GM21723 (cell line): ENCODE data around the gene PROSER3.
"Not testable (repeated sequence)": the region's sequence is repeated elsewhere in the genome, so short reads cannot be mapped to it uniquely, and the experiment has no call there.

ENCODE experiments used
- ATAC-seq: cut with Tn5 transposase; IDR thresholded peaks from one replicate; pipeline ENCODE4 v1.9.1; 2021; ENCODE audit warnings: mild to moderate bottlenecking, moderate library complexity; ENCODE audit not compliant: unreplicated experiment

The PROSER3 gene

DNA sequence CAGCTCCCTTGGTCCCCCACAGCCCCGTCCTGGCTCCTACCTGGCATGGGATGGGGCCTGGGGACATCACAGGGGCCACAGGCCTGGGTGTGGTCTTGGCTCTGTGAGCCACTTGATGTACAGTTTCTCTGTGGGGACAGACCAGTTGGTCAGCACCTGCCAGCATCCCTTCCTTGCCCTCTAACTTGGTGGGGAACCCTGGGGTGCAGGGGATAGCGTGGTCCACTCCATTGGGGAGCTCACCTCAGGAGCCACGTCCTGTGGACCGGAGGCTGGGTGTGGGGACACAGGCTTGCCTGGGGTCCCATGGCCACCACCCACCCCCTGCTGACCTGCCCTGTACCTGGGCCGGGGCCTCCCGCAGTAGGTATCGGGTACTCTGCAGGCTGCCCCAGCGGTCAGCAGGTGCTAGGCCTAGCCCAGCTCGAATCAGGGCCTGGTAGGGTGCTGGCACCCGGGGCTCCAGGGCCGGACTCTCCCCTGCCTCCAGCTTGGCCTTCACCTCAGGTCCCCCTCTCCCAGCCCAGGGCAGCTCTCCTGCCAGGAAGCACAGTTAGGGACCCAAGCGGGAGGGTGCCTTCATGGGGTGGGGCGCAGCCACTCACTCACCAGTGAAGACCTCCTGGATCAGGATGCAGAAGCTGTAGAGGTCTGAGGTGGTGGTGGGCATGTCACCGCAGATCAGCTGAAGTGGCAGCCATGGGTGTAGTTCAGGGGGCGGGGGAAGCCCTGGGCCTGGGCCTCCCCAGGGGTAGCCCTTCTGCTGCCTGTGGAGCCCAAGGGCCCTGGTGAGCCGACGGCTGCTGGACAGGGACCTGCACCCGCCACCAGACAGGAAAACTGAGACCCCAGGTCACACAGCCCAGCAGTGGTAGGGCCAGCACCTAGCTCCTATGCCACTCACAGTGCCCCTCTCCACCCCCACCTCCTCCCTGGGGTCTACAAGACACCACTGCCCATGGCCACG, 32.3 kb downstream of the PROSER3 start:
- no peak for ATAC-seq

DNA sequence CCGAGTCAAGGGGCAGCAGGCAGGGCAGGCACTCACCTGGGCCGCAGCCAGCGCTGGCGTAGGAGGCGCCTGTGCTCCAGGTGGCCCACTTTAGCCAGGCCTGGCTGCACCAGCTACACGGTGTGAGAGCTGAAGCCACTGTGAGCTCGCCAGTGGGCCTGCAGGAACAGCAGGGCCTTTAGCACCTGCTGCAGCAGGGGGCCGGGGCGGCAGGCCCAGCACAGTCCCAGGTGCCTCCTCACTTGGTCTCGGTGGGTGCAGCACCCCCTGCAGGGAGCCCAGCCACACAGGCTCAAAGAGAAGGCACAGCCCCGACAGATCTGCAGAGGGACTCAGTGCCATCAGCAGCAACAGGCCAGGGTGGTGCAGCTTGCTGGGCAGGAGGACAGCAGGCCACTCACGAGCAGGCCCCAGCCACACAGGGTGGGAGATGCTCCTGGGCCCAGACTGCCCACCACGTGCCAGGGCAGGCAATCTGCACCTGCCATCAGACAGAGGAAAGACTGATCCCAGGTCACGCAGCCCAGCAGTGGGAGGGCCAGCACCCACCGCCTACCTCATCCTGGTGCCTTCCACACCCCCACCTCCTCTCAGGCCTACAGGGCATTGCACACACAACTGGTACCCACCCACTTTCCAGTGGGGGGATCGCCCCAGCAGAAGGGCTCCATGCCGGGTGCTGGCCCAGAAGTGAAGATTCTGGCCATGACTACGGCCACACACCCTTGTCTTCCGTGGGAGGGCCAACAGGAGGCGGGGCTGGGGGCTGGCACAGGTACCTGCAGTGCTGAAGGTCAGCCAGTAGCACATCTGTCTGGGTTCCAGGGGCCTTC, 33.2 kb downstream of the PROSER3 start:
- ATAC-seq, result no peak

DNA sequence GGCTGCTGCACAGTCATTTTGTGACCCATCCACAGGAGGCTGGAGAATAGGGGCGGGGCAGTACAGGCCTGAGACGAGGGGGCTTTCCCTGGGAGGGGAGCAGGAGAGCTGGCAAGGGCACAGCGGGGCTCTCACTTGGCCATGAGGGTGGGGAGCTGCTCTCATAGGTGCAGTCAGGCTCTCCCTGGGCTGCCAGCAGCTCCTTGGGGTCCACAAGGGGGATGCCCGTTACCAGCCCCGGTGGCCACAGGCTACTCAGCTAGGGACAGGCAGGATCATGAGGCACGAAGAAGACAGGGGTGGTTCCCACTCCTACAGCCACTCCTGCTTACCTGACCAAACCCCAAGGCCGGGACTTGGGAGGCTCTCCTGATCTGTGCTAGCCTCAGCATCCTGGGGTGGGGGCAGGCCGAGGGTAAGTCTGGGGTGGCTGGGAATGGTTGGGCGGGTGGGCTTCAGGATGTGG, 33.9 kb downstream of the PROSER3 start:
- ATAC-seq, result no peak

DNA sequence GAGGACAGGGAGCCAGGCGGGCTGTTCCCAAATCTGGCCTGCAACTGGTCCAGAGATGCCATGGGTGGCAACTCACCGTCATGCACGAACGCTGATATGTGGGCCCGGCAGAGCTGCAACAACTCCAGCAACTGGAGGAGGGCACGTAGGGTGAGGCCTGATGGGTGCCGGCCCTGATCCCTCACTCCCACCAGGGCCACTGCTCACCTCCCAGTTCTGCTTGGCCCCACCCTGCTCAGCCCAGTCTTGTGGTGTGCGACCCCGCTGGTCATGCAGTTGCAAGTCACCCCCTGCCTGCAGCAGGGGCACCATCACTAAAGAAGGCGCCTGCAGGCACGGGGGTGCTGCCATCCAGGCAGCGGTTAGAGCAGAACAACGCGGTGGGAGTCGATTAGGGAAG, 34.3 kb downstream of the PROSER3 start:
- ATAC-seq, result no peak

DNA sequence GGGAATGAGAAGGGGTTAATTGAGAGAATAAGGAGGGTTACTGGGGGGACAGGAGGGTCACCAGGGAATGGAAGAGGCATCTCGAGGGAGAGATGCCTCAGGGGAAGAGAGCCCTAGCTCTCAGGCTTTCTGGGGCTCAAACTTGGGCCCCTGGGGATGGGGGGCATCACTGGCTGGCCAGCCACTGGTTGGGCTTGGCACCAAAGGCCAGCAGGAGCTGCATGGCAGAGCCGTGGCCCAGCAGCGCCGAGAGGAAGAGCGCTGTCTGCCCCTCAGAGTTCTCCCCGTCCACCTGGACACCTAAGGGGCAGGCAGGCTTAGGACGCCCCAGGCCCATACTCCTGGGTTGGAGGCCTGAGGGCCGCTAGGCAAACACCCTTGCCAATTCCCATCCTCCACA, 34.9 kb downstream of the PROSER3 start:
- no peak for ATAC-seq

DNA sequence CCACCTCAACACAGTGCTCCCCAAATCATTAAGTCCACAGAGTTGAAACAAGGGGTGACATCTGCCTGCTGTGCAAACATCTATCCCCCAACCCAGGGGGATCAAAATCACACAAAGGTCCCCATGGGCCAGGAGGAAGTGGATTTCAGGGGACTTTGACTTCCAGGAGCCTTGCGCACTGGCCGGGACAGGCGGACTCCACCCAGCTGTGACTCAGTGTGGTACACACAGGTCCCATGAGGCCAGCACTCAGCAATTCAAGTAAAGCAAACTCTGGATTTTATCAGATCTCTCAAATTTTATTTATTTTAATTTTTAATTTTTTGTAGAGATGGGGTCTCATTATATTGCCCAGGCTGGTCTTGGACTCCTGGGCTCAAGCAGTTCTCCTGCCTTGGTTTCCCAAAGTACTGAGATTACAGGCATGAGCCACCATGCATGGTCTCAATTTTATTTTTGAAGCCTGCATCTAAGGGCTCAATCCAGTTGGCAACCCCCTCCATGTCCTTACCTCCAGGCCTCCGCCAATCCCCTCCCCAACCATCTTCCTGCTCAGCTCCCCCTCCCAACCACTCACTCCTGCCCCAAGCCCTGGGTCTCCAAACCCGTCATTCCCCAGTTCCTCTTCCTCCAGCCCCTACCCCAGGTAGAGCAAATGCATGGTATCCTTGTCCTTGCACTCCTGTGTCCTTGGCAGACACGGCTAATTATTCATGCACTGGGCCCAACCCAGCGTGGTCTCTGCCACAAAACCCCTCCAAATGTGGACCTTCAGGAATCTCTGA, 35.6 kb downstream of the PROSER3 start:
- ATAC-seq, result no peak

DNA sequence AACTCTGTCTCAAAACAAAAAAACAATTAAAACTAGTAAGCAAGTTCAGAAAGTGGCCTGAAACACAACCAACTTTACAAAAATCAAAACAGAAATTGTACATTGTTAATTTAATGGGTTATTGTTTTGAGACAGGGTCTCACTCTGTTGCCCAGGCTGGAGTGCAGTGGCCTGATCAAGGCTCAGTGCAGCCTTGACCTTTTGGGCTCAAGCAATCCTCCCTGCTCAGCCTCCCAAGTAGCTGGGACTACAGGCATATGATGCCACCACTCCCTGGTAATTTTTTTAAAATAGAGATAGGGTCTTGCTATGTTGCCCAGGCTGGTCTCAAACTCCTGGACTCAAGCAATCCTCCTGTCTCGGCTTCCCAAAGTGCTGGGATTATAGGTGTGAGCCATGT, 37.6 kb downstream of the PROSER3 start:
- not testable (repeated sequence) for ATAC-seq

DNA sequence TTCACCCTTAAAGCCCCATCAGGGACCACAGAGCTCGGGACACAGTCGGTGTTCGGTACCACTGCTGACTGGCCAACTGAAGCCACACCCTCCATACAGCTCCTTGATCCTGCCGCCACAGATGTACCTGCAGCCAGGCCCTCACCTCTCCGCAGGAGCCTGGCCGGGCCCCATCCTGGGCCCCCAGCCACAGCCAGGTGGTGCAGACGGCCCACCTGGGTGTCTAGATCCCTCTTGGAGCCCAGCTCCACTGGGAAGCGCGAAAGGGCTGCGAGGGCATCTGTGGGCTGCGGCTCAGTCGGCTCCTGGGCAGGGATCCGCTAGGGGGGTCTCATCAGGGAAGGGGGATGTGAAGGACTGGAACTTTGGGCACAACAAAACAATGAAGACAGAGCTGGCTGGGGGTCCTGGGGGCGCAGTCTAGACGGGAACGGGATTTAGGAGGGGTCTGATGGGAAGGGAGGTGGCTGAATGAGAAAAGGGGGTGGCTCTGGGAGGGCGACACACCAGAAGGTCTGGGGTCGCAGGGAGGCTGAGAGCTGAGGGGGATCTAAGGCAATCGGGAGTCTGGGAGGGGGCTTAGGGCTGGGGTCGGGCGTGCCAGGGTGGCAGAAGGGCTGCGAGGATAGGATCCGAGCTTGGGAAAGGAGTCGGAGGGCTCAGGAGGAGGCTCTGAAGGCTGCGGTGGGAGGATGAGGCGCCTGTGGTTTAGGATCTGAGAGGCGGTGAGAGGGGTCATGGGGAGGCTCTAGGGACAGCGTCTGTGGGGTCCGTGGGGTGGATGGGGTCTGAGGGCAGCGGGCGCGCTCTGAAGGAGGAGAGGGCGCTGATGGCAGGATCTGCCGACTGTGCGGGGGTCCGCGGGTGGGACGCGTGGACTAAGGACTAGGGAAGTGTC, 38.9 kb downstream of the PROSER3 start:
- ATAC-seq, result no peak

DNA sequence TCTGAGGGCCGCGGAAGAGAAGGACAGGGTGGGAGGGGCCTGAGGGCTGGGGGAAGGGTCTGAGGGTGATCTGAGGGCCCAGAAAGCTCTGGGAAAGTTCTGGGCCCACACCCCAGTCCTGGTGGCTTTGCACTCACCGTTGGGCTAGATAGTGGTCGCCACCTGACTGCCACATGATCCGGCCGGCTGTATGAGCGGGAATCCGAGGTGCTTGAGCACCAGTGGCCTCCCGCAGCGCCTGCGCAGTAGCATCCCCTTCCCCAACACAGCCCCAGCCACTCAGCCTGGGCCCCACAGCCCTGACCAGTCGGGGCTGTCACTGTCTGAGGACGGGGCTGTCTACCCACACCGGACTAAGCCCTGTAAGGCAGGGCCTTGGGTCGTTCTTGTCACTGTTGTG, 39.7 kb downstream of the PROSER3 start:
- no peak for ATAC-seq

DNA sequence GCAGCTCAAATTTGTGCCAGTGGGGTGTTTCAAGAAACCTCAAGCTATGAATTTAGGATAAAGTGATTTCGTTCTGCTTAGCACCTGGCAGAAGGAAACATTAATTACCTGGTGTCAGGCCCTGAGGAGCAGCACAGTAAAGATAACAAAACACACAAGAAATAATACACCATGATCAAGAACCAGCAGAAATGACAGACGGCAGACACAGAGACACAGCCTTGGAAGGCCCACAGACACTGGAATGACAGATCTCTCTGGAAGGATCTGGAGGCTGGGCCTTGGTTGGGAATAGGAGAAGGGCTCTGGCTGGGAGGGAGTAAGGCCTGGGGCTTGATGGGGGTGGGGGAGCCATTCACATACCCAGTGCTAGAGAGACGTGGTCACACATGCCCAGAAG, 43.9 kb downstream of the PROSER3 start:
- no peak for ATAC-seq

DNA sequence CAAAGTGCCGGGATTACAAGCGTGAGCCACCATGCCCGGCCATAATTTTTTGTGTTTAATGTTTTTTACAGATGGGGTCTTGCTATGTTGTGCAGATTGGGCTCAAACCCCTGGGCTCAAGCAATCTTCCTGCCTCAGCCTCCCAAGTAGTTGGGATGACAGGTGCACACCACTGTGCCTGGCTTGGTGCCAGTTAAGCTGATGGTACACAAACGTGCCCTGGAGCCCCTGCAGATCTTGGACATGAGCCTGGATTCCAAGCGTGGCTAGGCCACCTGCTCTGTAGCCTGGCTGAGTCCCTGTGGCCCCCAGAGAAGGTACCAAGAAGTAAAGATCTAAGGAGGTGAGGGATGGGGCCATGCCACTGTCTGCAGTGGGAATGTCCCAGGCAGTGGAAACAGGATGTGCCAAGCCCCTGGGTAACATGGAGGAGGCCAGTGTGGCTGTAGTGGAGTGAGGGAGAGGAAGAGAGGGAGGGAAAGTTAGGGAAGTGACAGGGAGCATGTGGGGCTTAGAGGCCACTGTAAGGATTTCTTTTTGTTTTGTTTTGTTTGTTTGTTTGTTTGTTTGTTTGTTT, 47.6 kb downstream of the PROSER3 start:
- no peak for ATAC-seq

DNA sequence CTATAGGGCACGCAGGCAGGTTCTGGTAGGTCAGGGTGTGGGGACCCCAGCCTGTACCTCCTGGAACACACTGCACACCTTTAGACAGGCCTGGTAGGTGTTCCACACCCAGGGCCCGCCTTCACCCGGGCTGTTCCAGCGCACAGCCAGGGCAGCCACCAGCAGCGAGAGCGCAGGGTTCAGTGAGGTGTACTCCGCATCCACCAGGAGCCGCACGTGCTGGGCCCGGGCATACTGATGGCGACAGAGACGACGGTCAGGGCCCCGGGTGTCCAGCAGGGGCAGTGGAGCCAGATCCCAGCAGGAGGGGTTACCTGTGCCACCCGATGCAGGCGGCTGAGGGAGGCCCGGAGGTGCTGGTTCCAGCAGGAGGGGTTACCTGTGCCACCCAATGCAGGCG, 48.6 kb downstream of the PROSER3 start:
- no peak for ATAC-seq

DNA sequence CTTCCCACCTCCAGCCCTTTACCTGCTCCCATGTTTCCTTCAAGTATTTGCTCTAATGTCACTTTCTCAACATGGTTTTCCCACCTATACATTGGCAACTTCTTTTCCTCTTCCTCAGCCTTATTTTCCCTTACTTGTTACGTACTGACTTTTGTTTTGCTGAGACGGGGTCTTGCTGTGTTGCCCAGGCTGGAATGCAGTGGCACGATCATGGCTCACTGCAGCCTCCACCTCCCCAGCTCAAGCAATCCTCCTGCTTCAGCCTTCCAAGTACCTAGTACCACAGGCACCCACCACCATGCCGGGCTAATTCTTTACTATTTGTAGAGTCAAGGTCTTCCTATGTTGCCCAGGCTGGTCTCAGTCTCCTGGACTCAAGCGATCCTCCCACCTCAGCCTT, 49.7 kb downstream of the PROSER3 start:
- ATAC-seq, result no peak

DNA sequence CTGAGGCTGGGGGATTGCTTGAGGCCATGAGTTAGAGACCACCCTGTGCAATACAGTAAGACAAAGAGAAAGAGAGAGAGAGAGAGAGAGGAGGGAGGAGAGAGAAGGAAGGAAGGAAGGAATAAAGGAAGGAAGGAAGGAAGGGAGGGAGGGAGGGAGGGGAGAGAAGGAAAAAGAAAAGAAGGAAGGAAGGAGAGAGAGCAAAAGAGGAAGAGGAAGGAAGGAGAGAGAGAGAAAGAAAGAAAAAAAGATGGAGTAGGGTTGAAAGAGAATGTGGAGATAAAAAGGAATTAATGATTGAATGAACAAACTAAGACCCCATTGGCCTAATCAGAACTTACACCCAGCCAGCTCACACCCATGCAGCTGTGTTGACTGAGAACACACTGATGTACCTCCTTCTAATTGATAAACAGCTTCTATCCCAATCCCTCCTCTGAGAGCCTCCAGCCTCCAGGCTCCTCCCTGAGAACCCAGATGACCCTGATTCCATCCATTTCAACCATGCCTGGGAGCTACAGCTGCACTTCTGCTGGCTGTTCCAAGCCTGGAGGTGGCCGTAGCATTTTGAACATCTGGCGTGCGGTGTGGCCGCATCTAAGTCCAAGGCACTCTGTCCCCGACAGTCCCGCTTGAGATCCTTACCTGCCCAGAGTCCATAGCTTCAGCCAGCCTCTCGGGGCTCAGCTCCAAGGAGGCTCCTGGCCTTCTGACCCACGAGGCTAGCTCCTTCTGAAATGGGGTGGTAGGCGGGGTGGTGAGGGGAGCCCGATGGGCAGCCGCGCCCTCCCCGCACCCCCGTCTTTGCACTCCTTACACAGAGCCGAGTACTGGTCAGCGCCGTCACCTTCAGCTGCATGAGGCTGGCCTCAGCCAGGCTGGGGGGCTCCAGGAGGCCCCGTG, 53.6 kb downstream of the PROSER3 start:
- no peak for ATAC-seq

DNA sequence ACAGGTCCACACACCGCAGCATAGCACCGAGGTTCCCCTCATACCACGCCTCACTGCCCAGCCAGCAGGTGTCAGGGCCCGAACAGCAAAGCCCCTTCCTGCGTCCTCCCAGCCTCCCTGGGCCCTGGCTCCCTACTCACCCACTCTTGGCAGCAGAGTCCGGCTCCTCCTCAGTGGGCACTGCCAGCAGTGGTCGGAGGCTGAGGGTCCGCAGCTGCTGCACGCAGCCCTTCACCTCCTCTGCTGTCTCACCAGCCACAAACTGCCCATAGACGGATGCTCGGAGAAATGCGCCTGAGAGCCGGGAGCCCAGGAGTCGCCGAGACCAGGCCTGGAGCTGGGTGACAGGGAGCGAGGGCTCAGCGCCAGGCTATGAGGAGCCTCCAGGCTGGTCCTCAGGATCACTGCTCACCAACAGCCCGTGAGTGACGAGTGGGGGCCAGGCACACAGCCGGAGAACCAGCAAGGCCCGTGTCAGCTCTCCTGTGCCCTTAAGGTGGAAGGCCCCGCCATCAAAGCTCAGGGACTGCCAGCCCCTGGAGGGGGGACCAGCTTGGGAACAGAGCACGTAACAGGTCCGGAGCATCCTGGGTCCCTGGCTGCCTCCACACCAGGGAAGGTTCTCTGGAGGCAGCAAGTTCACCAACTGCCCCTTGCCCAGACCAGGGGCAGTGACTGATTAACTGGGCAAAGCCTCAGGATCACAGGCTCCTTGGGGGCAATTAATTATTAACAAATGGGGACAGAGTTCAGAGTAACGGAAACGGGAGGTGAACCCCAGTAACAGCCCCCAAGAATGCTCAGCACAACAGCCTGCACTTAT, 54.5 kb downstream of the PROSER3 start, which contains the start of gene PRODH2:
Gene PRODH2, minus strand, starts transcription at position 626 of the 823 bp plus-strand sequence. Its CDS starts 40 bp downstream, at position 586.
- ATAC-seq, result no peak

DNA sequence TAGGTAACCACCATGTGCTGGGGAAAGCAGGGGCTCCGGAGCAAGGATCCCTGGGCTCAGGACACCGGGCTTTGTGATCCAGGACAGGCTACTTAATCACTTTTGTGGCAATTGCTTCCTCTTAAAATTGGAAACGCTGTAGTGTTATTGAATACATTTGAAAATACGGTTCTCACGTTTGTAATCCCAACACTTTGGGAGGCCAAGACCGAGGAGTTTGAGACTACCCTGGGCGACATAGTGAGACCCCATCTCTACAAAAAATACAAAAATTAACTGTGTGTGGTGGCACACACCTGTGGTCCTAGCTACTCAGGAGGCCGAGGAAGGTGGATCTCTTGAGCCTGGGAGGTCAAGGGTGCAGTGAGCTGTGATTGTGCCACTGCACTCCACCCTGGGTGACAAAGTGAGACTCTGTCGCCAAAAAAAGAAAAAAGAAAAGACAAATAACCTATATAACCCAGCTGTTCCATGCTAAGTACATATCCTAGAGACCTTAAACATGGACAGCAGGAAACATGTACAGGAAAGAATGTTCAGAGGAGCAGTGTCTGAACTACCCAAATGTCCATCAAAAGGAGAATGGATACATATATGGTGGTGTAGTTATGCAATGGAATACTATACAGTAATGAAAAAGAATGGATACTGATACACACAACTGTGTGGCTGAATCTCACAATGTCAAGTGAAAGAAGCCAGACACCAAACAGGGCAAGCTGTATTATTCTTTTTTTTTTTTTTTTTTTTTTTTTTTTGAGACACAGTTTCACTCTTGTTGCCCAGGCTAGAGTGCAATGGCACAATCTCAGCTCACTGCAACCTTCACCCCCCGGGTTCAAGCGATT, 55.3 kb downstream of the PROSER3 start:
- no peak for ATAC-seq

DNA sequence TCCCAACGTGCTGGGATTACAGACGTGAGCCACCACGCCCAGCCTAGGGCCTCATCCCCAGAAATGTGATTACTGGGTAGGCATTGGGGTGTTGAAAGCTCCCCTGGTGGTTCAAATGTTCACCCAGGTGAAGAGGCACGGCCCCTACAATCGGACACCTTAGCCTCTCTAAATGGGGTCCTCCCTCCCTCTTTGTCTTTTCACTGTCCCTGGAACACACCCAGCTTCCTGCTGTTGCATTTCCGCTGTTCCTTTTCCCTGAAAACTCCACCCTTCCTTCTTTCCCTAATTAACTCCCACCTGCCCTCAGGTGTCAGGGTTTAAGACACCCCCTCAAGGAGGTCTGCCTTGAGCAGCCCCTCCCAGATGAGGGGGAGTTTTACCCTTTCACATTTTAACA, 58.3 kb downstream of the PROSER3 start:
- no peak for ATAC-seq
